Measurements from ENCODE around the gene FRMD4B.
"Not testable (repeated sequence)": the region's sequence is repeated elsewhere in the genome, so short reads cannot be mapped to it uniquely, and the experiment has no call there.

The FRMD4B gene

DNA sequence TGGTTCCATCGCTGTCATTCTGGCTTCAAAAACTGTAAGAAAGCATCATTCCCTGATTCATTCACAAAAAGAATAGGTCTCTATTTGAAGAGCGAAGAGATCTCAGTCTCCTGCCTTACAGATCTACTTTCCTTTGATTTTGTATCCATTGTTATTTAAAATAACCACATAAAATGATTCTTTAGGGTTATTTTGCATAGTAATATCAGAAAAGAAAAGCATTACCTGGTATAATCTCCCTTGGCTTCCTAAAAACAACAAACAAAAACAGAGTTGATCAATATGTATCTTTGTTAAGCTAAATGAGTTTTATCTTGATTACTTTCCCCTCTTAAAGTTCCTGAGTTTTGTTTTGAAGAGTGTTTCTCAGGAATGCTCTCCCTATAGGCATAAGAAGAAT is 136.9 kb downstream of the FRMD4B start:
- no peak for DNase-seq

DNA sequence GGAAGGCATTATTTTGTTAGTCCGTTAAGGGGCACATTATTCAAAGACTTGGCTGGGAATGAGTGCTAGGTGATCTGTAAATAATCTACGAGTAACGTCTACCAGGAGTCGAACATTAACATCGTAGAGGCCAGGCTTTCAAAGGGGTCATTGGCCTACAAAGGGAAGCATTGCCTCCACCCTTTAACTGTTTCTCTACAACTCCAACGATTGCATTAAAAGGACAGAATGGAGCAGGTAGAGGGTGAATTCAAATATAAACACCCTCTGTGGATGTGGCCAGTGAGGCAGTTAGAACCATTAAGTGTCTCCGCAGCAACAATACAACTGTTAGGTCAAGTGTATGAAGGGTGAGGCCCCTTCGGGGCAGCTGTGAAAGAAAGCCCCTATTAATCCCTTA is 137.5 kb downstream of the FRMD4B start:
- no peak for DNase-seq

DNA sequence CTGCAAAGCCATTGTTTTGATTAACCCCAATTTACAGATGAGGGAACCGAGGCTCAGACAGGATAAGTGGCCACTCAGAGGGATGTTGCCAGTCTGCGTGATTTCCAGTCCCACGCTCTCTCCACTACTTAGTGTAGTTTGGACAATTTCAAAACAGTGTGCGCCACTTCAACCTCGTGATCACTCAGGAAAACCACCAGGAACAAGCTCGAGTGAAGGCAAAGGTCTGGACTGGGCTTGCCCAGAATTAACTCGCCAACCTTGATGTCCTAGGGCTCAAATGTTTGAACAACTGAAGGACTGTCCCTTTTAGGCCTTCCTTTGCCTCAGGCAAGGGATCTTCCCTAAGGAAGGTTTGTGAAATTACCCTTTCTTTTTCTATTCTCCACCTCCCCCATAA is 139.3 kb downstream of the FRMD4B start:
- no peak for DNase-seq

DNA sequence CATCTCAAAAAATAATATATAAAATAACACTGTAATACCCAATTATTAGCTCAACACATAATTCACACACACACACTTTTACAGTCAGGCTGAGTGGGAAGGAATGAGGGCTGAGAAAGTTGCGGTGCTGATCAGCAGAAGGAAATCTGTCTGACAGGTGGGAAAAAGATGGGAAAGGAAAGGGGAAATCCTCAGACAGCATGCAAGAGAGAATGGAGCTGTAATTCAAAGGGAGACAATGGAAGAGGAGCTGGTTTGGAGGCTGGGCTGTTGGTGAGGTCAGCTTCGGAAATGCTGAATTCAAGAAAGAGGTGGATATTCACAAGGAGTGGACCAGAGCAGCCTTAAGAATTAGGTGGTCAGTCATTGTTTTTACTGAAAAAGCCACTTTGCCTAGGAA is 141.8 kb downstream of the FRMD4B start:
- DNase-seq: no peak

DNA sequence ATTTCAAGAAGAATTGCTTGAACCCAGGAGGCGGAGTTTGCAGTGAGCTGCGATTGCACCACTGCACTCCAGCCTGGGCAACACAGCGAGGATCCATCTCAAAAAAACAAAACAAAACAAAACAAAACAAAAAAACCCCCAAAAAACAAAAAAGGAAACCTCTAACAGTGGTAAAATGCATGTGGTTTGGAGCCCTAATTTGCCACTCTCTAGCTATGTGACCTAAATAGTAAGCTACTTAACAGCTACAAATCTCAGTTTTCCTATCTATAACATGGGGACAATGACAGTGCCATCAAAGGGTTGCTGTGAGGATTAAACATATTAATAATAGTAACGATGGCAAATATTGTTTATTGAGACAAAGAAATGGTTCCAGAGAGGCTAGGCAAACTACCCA is 144.1 kb downstream of the FRMD4B start:
- no peak for DNase-seq

DNA sequence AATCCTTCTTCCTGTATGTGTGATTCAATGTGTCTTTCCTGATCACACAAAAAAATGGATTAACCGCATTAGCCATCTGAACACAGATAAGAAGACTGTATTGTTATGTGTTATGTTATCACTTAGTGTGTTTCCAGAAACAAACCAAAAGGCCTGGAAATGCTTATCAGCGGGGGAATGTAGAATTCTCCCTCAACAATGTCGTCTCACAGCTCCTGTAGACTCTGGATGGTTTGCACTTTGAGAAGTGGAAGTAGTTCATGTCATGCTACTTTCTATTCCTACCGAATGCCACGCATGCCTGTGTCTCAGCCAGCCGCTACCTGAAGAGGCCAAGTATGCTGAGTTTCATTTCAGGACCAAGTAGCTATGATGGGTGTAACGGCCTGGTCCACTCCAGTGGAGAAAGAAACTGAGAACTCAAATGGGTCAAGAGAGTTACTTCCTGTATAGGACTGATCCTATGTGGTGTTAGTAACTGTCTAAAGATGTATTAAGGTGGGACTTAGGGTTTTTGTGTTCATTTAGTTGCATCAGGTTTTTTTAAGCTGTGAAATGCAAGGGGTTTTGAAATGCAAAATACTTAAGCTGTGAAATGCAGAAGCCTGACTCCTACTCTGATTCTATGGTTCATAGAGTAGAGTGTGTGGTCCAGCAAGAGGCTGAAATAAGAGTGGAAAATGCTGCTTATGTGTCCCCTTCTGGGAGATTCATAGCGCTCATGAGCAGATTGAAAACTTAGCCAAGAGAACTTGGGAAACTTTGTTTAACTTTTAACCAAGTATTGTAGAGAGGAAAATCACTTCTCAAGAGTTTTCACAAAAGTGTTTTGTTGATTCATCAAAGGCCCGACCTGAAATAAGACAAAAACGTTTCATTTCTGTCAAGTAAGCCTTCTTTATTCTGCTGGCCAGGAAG is 145.0 kb downstream of the FRMD4B start:
- DNase-seq: no peak

DNA sequence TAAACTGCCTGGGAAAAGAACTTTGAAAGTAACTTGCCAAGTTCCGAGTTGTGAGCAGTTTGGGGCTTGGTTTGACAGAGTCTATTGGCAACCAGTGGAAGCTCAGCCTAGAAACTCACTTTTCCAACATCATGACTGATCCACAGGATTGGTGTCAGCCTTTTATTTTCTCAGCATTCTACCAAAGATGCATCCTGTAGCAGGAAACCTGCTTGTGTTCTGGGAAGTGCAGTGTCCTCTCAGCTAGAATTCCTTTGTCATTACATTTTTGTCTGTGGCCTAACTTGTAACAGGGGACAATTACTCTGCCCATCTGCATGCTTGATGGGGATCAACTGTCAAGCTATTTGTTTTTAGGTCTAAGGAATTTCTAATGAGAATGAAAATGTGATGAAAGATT is 146.8 kb downstream of the FRMD4B start:
- no peak for DNase-seq

DNA sequence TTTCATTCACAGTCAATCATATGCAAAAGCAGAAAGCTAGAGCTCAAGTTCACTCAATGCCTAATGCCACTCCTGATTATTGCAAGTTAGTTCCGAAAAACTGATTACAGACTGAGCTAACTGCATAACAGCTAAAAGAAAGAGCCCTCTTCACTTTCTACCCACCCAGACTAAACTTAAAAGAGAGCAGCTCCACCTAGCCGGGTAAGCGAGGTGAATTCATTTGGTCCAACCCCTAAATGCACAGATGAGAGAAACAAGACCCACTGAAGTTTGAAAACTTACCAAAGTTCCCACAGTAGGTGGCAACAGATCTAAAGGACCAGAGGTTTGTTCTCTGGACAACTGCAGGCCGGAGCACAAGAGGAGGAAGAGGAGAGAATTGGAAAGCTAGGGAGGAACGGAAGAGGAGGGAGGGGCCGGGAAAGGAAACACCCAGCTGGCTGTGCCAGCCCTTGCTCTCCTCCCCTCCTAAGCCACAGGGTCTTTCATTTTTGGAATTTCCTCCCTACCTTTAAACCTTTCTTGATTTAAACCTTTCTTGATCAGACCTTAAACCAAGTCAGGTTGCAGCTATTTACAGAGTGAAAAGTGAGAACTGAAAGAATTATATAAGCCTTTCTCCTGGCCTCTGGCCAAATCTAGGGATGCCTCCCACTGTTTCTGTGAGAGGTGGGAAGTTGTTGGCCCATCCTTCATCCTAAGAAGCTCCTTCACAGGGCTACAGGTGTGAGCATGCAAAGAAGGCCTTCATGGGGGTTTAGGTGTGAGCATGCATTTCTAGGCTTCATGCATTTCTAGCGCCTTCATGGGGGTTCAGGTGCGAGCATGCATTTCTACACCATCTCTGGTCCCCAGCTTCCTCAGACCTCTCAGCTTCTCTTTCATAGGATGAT is 148.8 kb downstream of the FRMD4B start:
- DNase-seq: no peak

DNA sequence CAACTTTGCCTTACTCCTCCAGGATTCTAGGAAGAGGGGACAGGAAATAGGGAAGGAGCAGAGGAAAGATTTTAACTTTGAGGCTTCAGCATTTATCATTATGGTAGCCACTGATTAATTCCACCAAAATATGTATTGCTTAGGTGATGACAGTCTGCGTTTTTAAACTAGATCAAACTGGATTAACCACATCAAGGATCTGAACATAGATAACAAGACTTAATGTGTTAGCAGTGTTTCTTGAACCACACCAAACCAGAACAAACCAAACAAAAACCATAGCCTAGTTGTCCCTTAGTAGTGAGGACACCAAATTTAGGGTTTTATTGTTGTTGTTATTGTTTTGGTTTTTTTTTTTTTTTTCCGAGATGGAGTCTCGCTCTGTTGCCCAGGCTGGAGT is 150.0 kb downstream of the FRMD4B start:
- no peak for DNase-seq

DNA sequence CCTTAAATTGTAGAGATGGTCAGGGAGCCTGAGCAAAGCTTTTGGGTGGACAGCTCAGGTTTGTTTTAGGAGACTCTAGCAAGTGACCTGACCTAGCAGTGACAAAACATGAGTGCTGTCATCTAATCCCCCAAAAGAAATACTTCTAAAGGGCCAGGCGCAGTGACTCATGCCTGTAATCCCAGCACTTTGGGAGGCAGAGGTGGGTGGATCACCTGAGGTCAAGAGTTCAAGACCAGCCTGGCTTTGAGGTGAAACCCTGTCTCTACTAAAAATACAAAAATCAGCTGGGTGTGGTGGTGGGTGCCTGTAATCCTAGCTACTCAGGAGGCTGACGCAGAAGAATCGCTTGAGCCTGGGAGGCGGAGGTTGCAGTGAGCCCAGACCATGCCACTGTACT is 150.7 kb downstream of the FRMD4B start:
- not testable (repeated sequence) for DNase-seq

DNA sequence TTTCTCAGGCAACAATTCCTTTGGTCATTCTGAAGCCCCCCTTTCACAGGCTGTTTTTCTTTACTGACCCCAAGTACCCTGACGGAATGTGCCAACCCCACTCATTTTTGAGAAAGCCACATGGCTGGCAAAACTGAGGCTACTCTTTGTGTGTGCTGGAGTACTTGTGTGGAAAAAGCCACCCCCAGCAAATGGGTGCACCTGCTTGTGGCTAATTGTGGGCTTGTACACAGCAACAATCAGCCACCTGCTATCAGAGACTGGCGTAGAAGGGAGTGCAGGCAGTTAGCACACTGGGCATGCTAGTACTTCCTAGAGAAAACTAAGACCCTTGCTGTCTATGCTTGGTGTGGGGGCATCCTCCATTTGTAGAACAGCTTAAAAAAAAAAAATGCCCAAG is 153.4 kb downstream of the FRMD4B start:
- DNase-seq: no peak

DNA sequence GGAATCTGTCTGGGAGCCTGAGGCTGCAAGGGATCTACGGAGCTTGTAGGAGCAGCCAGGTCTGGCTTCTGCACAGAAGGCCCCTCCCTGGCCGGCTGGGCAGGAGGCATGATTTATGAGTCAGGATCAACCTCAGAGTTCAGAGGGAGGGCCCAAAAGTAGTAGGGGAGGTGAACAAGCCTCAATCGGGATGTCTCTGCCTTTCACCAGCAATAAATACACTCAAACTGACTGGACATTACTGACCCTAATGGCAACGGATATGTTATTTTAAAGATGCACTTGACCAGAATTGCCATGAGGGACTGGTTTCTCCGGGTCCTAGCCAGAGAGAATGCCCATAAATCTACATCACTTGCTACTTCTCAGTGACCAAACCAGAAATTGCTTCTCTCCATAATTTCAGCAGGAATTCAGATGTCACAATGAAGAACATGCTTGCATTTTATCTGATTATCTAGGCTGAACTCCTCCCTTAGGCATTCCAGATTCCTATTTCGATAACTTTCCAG is 153.9 kb downstream of the FRMD4B start:
- no peak for DNase-seq

DNA sequence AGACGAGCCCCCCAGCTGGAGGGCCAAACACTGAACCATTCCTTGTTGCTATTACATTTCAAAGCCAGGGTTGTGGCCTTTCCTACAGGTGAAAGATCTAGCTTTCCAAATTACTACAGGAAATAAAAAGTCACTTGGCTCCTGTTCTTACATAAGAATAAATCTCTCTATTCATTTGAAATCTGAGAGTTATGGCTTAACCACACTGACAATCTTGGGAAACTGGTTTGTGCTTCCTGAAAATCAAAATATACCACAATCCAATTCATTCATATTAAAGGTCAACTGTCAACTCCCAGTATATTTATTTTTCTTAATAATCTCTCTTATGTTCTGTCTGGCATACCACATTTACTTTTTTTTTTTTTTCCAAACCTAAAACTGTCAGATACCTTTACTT is 159.8 kb downstream of the FRMD4B start:
- no peak for DNase-seq

DNA sequence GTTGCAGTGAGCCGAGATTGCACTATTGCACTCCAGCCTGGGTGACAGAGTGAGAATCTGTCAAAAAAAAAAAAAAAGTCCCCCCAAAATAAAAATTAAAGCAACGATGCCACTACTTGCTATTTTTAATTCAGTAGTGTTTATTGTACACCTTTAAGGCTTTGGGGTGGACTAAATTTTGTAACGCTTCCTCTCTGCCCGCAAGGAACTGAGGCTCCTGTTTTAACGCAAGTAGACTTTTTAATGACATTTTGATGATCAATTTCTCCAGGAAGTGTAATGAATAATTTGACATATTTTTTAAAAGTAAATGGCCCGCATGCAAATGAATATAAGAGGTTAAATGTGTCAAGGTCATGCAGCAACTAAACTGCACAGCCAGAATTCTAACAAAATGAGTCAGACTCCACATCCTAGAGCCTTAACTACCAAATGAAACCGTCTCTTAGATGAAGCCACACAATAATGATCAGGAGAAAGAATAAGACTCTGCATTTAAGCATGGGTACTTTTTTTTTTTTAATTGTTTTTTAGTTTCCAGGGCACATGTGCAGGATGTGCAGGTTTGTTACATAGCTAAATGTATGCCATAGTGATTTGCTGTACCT is 166.7 kb downstream of the FRMD4B start:
- DNase-seq: no peak

DNA sequence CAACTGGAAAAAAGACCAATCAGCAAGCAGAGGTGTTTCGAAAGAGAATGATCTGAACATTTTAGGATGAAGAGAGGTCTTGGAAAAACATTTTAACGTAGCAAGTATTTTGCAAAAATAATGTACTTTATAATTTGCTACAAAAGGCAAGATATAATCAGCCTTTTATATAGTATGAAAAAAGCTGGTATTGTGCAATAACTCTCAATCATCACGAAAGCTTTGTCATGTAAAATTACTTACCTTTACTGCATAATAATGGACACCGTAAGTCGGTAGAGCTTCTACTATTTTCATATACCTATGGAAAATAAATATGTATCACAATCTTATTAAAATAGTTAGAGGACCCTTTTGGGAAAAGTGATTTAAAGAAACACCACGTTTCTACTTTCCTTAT is 167.8 kb downstream of the FRMD4B start:
- DNase-seq: no peak

DNA sequence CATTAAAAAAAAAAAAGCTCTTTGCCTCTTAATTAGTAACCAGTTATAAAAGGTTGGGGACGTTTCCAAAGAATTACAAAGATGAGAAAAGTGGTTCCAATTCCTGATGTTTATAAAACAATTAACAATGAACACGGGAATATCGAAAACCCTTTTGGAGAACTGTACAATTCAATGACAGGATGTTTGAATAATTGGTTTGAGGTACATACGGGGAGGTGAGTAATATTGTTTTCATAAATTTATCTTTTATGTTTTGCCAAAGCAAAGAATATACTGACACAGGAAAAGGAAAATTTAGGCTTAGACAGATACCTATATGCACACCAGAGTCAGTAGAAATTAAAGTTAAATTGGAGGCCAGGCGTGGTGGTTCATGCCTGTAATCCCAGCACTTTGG is 168.9 kb downstream of the FRMD4B start:
- no peak for DNase-seq

DNA sequence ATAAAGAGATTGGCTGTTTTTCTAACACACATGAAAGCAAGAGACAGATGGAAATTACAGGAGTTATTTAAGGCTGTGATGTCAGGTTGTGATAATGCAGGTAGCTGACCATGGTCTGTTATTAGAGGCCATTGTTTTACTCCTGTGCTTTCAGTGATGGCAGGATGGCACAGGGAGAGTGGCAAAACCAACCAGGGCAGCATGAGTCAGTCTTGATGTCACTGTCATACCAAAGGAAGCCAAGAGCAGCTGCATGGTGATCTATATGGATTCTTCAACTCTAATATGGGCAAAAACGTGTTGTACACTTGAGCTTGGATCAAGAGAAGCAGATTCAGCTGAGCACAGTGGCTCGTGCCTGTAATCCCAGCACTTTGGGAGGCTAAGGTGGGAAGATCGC is 171.6 kb downstream of the FRMD4B start:
- no peak for DNase-seq

DNA sequence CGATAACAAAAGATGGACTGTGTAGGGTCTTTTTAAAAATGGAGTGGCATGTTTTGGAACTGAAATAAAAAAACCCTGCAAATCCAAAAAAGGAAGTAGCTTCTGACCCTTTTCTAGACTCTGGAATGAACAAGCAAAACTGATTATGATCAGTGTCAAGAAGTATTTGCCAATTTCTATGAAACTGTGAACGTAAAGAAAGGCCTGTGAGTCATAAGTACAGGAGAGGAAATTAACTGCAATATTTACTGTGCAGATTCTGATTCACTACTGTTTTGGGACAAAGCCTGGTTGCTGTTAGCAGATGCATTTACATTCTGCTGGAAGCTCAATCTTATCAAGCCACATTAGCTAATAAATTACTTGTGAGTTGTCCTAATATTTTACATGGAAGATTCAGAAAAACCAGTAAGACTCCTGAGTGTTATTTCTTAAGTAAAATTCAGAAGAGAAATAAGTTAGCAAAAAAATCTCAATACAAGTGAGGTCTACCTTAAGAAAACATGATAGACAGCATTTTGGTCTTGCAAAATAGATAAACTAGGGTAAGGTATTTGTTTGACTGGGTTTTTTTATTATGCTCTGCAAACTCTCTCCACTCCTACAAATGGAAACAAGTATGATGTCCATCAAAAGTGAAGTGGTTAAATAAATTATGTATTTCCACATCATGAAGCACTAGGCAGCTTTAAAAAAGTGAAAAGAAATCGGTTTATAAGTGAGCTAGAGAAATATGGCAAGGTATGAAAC is 173.3 kb downstream of the FRMD4B start:
- no peak for DNase-seq

DNA sequence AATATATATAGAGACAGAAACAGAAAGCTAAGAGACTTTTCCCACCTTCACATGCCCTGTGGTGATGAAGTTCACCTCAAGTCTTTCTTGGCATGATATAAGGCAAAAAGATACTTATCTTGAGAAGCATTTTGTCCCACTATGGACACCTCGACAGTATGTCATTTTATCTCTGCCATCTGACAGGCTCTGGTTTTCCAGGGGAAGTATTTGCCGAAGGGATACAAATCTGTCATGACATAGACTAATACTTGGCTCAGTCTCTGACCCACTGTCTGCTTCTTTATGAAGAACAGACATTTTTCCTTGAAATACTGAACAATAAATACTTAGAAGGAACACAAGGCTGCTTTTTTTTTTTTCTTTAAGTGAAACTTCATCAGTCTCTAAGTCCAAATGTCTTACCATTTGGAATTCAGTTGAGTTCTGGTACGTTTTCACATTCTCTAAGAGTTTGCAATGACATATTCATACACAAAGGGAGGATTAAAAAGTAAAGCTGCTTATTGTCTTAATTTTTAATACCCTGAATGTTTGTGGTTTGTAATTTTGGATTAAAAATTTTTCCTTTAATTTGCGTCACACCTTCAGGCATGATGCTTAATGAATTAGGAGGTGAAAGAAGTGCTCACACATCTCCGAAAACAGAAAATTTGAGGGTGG is 175.7 kb downstream of the FRMD4B start:
- DNase-seq: no peak

DNA sequence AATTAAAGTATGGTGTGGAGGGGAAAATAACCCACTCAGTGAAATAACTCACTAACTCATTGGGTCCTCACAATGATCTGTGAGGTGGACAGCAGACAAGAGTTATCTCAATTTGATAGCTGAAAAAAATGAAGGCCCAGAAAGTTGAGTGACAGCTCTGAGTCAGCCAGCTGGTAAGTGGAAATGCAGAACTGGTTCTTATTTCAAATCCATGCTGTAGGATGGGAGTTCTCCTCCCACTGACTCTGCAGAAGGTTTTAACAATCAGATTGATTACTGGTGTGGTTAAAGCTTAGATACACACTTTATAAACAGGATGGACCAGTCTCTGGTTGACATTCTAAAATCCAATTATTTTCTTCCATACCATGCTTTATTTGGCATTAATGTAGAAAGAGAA is 176.5 kb downstream of the FRMD4B start:
- no peak for DNase-seq

DNA sequence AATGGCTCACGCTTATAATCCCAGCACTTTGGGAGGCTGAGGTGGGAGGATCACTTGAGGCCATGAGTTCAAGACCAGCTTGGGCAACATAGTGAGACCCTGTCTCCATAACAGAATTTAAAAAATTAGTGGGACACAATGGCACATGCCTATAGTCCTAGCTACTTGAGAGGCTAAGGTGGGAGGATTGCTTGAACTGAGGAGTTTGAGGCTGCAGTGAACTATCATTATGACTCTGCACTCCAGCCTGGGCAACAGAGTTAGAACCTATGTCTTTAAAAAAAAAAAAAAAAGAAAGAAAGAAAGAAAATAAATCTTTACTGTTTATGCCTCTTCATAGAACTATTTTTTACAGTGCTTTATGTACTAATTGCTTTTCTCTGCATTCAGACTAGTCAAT is 178.9 kb downstream of the FRMD4B start:
- no peak for DNase-seq

Measured in hypothalamus (tissue), 51 donors.